22Rv1 (cell line): ENCODE measurements around the gene DTL.

Experiments used
- ZFX ChIP-seq: fragments of 450-650 bp; IDR thresholded peaks from 2 replicates; pipeline ENCODE4 v1.6.1; 2017; ENCODE audit warnings: antibody characterized with exemption, borderline replicate concordance
- TF ChIP-seq, protein P1 (sequence below): fragments of 450-650 bp; IDR thresholded peaks from 2 replicates; pipeline ENCODE4 v1.5.1; 2017; ENCODE audit warnings: mild to moderate bottlenecking

DNA sequence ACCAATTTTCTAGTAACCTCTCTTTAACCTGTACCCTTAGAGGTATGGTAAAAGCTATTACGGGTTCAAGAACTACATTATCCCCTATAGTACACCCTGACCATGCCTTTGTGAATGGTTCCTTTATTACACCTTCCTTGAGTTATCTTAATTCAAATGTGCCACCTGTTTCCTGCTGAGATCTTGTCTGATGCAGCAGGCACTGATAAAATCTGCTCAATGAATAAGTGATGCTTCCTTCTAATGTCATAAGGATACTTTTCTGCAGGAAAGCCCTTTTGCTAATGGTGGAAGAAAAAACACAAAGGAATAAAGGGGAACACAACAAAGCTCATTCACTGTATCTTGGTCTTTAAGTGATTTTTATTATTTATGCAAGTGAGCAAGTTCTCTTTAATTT is 26.0 kb upstream of the DTL start:
- TF ChIP-seq, protein P1, sequence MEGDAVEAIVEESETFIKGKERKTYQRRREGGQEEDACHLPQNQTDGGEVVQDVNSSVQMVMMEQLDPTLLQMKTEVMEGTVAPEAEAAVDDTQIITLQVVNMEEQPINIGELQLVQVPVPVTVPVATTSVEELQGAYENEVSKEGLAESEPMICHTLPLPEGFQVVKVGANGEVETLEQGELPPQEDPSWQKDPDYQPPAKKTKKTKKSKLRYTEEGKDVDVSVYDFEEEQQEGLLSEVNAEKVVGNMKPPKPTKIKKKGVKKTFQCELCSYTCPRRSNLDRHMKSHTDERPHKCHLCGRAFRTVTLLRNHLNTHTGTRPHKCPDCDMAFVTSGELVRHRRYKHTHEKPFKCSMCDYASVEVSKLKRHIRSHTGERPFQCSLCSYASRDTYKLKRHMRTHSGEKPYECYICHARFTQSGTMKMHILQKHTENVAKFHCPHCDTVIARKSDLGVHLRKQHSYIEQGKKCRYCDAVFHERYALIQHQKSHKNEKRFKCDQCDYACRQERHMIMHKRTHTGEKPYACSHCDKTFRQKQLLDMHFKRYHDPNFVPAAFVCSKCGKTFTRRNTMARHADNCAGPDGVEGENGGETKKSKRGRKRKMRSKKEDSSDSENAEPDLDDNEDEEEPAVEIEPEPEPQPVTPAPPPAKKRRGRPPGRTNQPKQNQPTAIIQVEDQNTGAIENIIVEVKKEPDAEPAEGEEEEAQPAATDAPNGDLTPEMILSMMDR, result no peak
- TF ChIP-seq ZFX, result no peak
